Vagina (tissue), 2 donors: ENCODE data around the gene ALG9. TPM values are rescaled to one million over a fixed set of nuclear protein-coding genes. Genes with fewer than 3 reads are reported as not detected.

Source experiments
- DNase-seq, 2 donors: peaks; one replicate each; pipeline ENCODE4 v3.0.0-alpha.2; 2017; ENCODE audit errors: extremely low spot score in 2 of 2
- H3K27ac ChIP-seq: fragments of 200-600 bp; sonication (generic); one replicate; pipeline ENCODE4 v1.5.1; 2019
- H3K27me3 ChIP-seq: fragments of 200-600 bp; sonication (generic); one replicate; pipeline ENCODE4 v1.5.1; 2019
- H3K36me3 ChIP-seq, 2 donors: fragments of 200-600 bp; sonication (generic); one replicate each; pipeline ENCODE4 v1.5.1; 2017 to 2019
- H3K4me1 ChIP-seq: fragments of 200-600 bp; sonication (generic); one replicate; pipeline ENCODE4 v1.5.1; 2019
- H3K4me3 ChIP-seq, 2 donors: fragments of 200-600 bp; sonication (generic); 1 replicate in 1 of 2; 2 replicates in 1 of 2; pipeline ENCODE4 v1.5.1; 2016 to 2019
- H3K9me3 ChIP-seq: fragments of 200-600 bp; sonication (generic); one replicate; pipeline ENCODE4 v1.5.1; 2019
- POLR2A ChIP-seq, 2 donors: fragments of 450-650 bp; IDR thresholded peaks; one replicate each; pipeline ENCODE4 v1.6.1; 2017; ENCODE audit warnings: antibody characterized with exemption in 2 of 2, mild to moderate bottlenecking in 2 of 2, moderate library complexity in 2 of 2
- POLR2AphosphoS5 ChIP-seq, 2 donors: sonication (generic); formaldehyde crosslinking; IDR thresholded peaks; one replicate each; pipeline ENCODE4 v1.9.0; 2017; ENCODE audit warnings: antibody characterized with exemption in 2 of 2, mild to moderate bottlenecking in 2 of 2, low read depth in 1 of 2; ENCODE audit not compliant: insufficient read depth in 1 of 2
- intact Hi-C: fragments of 100-400 bp; cut with DNase I; formaldehyde crosslinking; loops from one replicate; pipeline ENCODE4 v1.15.1; 2023
- small RNA-seq: library from RNA; depleted of rRNA; stranded (forward); fragments of <200 nt; gene quantifications from one replicate; pipeline ENCODE3, GENCODE V24; 2016
- total RNA-seq: library from RNA; depleted of rRNA; stranded (reverse); fragments of >200 nt; gene quantifications from one replicate; pipeline ENCODE4 v1.2.3, GENCODE V29; 2016
- TF ChIP-seq, protein P1 (sequence below), 3 experiments: fragments of 450-650 bp in 2 of 3; fragments of 200-600 bp in 1 of 3; sonication (generic) in 1 of 3; IDR thresholded peaks; one replicate each; pipeline ENCODE4 v1.5.1; 2017 to 2019; ENCODE audit warnings: antibody characterized with exemption in 3 of 3, mild to moderate bottlenecking in 2 of 3, moderate library complexity in 2 of 3

The ALG9 gene
- total RNA-seq, 1 donor from 2014 or later, result 31.7 TPM

DNA sequence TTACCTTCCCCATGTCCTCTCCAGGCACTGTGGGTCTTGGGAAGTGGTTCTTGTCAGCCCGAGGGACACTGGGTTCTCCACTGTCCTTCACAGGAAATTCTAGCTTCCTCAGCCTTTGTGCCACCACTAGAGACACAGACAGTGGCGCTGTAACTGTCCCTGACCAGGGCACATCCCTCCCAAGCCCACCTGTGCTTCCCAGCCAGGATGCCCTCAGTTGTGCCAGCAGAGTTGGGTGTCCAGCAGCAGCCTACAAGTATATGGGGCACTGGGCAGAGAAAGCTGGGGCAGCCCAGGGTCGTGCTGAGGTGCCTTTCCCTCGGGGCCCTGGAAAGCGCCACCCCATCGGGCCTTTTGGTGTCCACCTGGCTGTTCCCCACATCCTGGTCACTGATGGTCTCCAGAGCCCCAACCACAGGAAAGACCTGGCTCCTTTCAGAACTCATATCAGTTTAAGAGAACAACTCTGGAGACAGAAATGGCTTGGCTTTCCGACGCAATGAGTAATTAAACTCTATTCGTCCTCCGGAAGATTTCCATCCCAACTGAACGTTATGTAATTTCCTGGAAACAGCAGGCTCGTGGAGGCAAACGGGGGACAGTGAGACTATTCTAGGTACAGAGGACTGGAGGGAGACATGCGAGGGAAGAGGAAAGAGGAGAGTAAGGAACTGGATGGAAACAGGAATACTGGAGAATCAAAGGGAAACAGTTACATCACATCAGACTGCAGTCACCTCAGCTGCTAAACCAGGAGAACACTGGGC lies 133.8 kb downstream of the ALG9 start:
- Histone ChIP-seq H3K9me3 (no peaks in the 10 kb centered on the region), H3K27ac (peak overlapping the region; percentile 95), H3K4me3 (peak overlapping the region in 1 of 2 donors; percentile 3), H3K4me1 (peaks cover 43% of the 10 kb centered on the region), H3K27me3 (no peaks in the 10 kb centered on the region), H3K36me3 (peaks cover 0 to 23% of the 10 kb centered on the region in 2 donors)
- intact Hi-C loops, result no loop called here
- DNase-seq, result no peak
- TF ChIP-seq POLR2A (IDR thresholded peaks at IDR 0.05) (no peak), POLR2AphosphoS5 (IDR thresholded peaks at IDR 0.05; ENCODE audit: insufficient read depth in 1 of 2, low read depth in 1 of 2) (peak in 1 of 2 donors; percentile 44)
- TF ChIP-seq, protein P1, sequence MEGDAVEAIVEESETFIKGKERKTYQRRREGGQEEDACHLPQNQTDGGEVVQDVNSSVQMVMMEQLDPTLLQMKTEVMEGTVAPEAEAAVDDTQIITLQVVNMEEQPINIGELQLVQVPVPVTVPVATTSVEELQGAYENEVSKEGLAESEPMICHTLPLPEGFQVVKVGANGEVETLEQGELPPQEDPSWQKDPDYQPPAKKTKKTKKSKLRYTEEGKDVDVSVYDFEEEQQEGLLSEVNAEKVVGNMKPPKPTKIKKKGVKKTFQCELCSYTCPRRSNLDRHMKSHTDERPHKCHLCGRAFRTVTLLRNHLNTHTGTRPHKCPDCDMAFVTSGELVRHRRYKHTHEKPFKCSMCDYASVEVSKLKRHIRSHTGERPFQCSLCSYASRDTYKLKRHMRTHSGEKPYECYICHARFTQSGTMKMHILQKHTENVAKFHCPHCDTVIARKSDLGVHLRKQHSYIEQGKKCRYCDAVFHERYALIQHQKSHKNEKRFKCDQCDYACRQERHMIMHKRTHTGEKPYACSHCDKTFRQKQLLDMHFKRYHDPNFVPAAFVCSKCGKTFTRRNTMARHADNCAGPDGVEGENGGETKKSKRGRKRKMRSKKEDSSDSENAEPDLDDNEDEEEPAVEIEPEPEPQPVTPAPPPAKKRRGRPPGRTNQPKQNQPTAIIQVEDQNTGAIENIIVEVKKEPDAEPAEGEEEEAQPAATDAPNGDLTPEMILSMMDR (IDR thresholded peaks at IDR 0.05), result no peak

DNA sequence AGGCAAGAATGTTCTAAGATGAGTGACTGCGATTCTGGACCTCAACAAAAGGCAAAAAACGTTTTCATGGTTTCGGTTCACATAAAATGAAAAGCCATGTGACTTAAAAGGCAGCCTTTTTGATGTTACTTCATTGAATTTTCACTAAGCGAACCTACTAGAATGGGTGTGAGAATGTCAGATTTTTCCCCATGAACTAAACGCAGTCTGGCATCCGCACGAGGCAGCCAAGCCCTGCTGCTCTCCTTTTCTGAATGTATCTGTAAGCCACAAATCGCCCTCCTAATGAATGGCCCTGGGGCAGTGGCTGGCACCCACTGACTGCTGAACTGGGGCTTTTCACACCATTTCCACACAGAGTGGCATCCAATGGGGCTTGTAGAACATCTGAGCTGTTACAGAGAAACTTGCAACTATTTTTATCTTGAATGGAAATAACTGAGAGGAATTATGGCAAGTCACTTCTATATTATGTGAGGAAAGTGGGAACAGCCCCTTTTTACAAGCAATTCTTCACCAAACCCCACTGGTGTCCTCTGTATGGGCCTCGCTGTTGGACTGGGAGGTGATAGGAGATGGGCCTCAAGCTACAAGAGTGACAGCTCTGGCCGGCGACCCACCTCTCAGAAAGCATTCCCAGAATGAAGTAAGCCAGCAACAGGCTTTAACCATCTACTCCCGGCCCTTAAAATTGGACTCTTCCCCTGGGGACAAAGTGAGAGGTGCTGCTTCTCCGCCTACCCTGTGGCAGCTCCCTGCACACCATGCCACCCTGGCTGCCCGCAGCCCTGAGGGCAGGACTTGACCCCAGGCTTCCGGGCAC lies 134.5 kb downstream of the ALG9 start:
- no peaks in the 10 kb centered on the region for H3K9me3 ChIP-seq
- H3K4me3 ChIP-seq, result no peak overlapping the region
- H3K36me3 ChIP-seq, result peaks cover 0 to 18% of the 10 kb centered on the region in 2 donors
- peaks cover 51% of the 10 kb centered on the region for H3K4me1 ChIP-seq
- no peaks in the 10 kb centered on the region for H3K27me3 ChIP-seq
- no peak for TF ChIP-seq POLR2A (IDR thresholded peaks at IDR 0.05)
- TF ChIP-seq, protein P1 (IDR thresholded peaks at IDR 0.05), result no peak
- TF ChIP-seq POLR2AphosphoS5 (IDR thresholded peaks at IDR 0.05; ENCODE audit: insufficient read depth in 1 of 2, low read depth in 1 of 2), result no peak
- no peak for DNase-seq
- intact Hi-C loops, result no loop called here
- peak overlapping the region; percentile 95 for H3K27ac ChIP-seq

Small RNA genes lying within 50 kb of the gene (small RNA-seq; reads per million reads assigned to genes)
- gene GNG5P3 (not detected), gene RPL37AP8 (not detected)

Other genes starting within 250 kb of the ALG9 start
- gene PPP2R1B, start 105.2 kb downstream of the ALG9 start, total RNA-seq, result 35.6 TPM
- gene FDXACB1, start 7.6 kb upstream of the ALG9 start, total RNA-seq, result not detected
- 22.6 TPM for gene CFAP68, start 8.0 kb upstream of the ALG9 start, total RNA-seq
- 161 TPM for gene CRYAB, start 40.2 kb upstream of the ALG9 start, total RNA-seq
- not detected for gene HSPB2, start 41.2 kb upstream of the ALG9 start, total RNA-seq
- gene C11orf52, start 47.3 kb upstream of the ALG9 start, total RNA-seq, result 1.5 TPM
- 36.8 TPM for gene DIXDC1, start 65.8 kb upstream of the ALG9 start, total RNA-seq
- gene DLAT, start 153.8 kb upstream of the ALG9 start, total RNA-seq, result 19.4 TPM
- gene PIH1D2, start 202.4 kb upstream of the ALG9 start, total RNA-seq, result 1.5 TPM
- 11.8 TPM for gene NKAPD1, start 202.7 kb upstream of the ALG9 start, total RNA-seq
- 43.0 TPM for gene TIMM8B, start 215.2 kb upstream of the ALG9 start, total RNA-seq
- 121 TPM for gene SDHD, start 215.3 kb upstream of the ALG9 start, total RNA-seq